Measurements from ENCODE around the gene DACH1.

DNA sequence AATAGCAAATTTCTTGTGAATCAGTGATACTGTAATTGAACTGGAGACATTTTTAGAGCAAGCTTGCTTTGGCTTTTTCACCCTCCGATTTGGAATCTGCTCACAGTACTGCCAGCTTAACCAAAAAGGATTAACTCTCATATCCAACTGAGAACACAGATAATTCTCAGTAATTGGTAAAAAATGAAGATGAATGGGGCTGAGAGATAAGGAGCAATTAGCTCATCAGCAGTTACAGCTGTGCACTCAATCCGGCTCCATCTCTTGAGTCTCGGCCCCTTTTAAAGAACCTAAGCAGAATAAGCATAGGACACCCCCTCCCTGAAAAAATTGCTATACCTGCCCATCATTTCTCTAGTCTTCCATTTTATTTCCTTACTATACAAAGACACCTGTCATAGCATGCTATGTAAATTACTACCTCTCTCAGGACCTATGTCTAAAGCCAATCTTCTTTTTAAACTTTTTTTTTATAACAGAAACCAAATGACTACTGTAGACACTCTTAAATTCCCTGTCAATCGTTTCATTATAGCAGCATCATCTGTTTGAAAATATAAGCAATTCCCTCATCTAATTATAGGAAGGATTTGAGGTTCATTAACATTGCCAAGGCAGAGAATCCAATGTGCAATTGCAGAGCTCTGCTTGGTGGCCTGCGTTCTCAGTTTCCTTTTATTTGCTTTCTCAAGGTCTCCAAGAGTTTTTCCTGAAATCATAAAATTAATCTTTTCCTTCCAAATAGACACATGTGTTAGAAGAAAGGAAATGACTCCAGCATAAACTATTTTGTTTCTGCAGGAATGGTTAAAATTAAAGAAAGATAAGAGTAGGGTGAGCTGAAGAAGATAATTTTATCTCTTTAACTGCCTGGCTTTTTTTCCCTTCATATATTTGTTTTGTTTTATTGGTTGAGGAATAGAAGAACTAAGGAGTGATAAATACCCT is 242.1 kb downstream of the DACH1 start:
- TF ChIP-seq, protein P1, sequence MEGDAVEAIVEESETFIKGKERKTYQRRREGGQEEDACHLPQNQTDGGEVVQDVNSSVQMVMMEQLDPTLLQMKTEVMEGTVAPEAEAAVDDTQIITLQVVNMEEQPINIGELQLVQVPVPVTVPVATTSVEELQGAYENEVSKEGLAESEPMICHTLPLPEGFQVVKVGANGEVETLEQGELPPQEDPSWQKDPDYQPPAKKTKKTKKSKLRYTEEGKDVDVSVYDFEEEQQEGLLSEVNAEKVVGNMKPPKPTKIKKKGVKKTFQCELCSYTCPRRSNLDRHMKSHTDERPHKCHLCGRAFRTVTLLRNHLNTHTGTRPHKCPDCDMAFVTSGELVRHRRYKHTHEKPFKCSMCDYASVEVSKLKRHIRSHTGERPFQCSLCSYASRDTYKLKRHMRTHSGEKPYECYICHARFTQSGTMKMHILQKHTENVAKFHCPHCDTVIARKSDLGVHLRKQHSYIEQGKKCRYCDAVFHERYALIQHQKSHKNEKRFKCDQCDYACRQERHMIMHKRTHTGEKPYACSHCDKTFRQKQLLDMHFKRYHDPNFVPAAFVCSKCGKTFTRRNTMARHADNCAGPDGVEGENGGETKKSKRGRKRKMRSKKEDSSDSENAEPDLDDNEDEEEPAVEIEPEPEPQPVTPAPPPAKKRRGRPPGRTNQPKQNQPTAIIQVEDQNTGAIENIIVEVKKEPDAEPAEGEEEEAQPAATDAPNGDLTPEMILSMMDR (IDR thresholded peaks at IDR 0.05; ENCODE audit: low read depth, low read length) = no peak
- TF ChIP-seq POLR2A (IDR thresholded peaks at IDR 0.05; ENCODE audit: extremely low read depth, insufficient read length) = no peak

Data from NB4 (cell line).